HG02885 (cell line): ENCODE measurements around the gene TEDDM1.
A peak's percentile ranks its signal among the peaks of the same experiment; 100 is the strongest.
"Not testable (repeated sequence)": the region's sequence is repeated elsewhere in the genome, so short reads cannot be mapped to it uniquely, and the experiment has no call there.

Source experiments
- ATAC-seq: cut with Tn5 transposase; IDR thresholded peaks from one replicate; pipeline ENCODE4 v1.9.1; 2021; ENCODE audit warnings: mild to moderate bottlenecking; ENCODE audit not compliant: unreplicated experiment, poor library complexity

TEDDM1 gene

GRCh38 chr1:182400567-182400966 lies at the start of gene TEDDM1:
TEDDM1 (minus strand) TSS chr1:182400667; CDS start chr1:182400485, 182 bp downstream.
- no peak for ATAC-seq

- no peak for ATAC-seq
Measured at GRCh38 chr1:182450087-182450486, 49.6 kb upstream of the TEDDM1 start, which contains the start of gene RGSL1. RGSL1 (plus strand) TSS chr1:182450146; CDS start chr1:182450166, 20 bp downstream.

GRCh38 chr1:182447660-182448059 lies 47.2 kb upstream of the TEDDM1 start:
- no peak for ATAC-seq

GRCh38 chr1:182447124-182447523 lies 46.7 kb upstream of the TEDDM1 start:
- ATAC-seq: not testable (repeated sequence)

GRCh38 chr1:182446033-182446669 lies 45.7 kb upstream of the TEDDM1 start:
- peak; percentile 50 for ATAC-seq

GRCh38 chr1:182444497-182444896 lies 44.0 kb upstream of the TEDDM1 start:
- ATAC-seq: no peak

- ATAC-seq: no peak
Measured at GRCh38 chr1:182442333-182442732, 41.9 kb upstream of the TEDDM1 start.

- ATAC-seq: no peak
Measured at GRCh38 chr1:182441719-182442118, 41.3 kb upstream of the TEDDM1 start.

- no peak for ATAC-seq
Measured at GRCh38 chr1:182438326-182438725, 37.9 kb upstream of the TEDDM1 start.

GRCh38 chr1:182433580-182433979 lies 33.1 kb upstream of the TEDDM1 start:
- ATAC-seq: no peak

- ATAC-seq: no peak
Measured at GRCh38 chr1:182431278-182431677, 30.8 kb upstream of the TEDDM1 start.

- peak; percentile 52 for ATAC-seq
Measured at GRCh38 chr1:182430263-182431068, 30.0 kb upstream of the TEDDM1 start.

- ATAC-seq: peak; percentile 38
Measured at GRCh38 chr1:182428043-182428442, 27.6 kb upstream of the TEDDM1 start.

GRCh38 chr1:182426442-182427430 lies 26.3 kb upstream of the TEDDM1 start:
- ATAC-seq: peak; percentile 67

- ATAC-seq: peak; percentile 50
Measured at GRCh38 chr1:182415789-182416188, 15.3 kb upstream of the TEDDM1 start.

GRCh38 chr1:182413969-182414368 lies 13.5 kb upstream of the TEDDM1 start:
- ATAC-seq: no peak

GRCh38 chr1:182413486-182413885 lies 13.0 kb upstream of the TEDDM1 start:
- no peak for ATAC-seq

GRCh38 chr1:182410620-182411273 lies 10.3 kb upstream of the TEDDM1 start:
- no peak for ATAC-seq

- no peak for ATAC-seq
Measured at GRCh38 chr1:182410138-182410537, 9.7 kb upstream of the TEDDM1 start.
